Left lung (tissue), 10 donors: ENCODE data around the gene GADL1. TPM values are rescaled to one million over a fixed set of nuclear protein-coding genes. Genes with fewer than 3 reads are reported as not detected.

Source experiments
- ATAC-seq: fragments of 200-7000 bp; cut with Tn5 transposase; one replicate; pipeline ENCODE4 v1.9.1; 2020; ENCODE audit warnings: moderate library complexity
- DNase-seq, 4 donors: peaks; one replicate each; pipeline ENCODE4 v3.0.0-alpha.2; 2013 to 2020
- H3K27ac ChIP-seq, 2 donors: fragments of 200-600 bp; sonication (generic) in 1 of 2; one replicate each; pipeline versions ENCODE4 v1.5.0 to v1.8.0; 2020 to 2021
- H3K27me3 ChIP-seq, 2 donors: fragments of 200-600 bp; sonication (generic) in 1 of 2; one replicate each; pipeline versions ENCODE4 v1.5.0 to v1.8.0; 2020 to 2021
- H3K36me3 ChIP-seq, 2 donors: fragments of 200-600 bp; sonication (generic) in 1 of 2; one replicate each; pipeline versions ENCODE4 v1.5.0 to v1.8.0; 2020 to 2021
- H3K4me1 ChIP-seq, 2 donors: fragments of 200-600 bp; one replicate each; pipeline ENCODE4 v1.8.0; 2021
- H3K4me3 ChIP-seq, 2 donors: fragments of 200-600 bp; sonication (generic) in 1 of 2; one replicate each; pipeline versions ENCODE4 v1.5.0 to v1.8.0; 2020 to 2021; ENCODE audit warnings: mild to moderate bottlenecking in 1 of 2
- H3K9me3 ChIP-seq, 2 donors: fragments of 200-600 bp; sonication (generic) in 1 of 2; one replicate each; pipeline versions ENCODE4 v1.5.0 to v1.8.0; 2020 to 2021
- intact Hi-C, 2 donors: fragments of 100-400 bp; cut with DNase I; formaldehyde crosslinking; loops; one replicate each; pipeline versions ENCODE4 v1.11.2 to v1.14.2; 2022
- polyA plus RNA-seq, 6 donors: library from polyadenylated mRNA; unstranded; fragments of 120-200 nt; gene quantifications; one replicate each; pipeline ENCODE4 v1.2.1, GENCODE V29; 2013; ENCODE audit not compliant: insufficient read length in 6 of 6
- total RNA-seq, 2 donors: library from RNA; stranded (reverse); fragmentation: NEBNext Ultra II Directional; extraction: Animal tissue kit (Norgen Biotek cat#: 25700); gene quantifications; one replicate each; pipeline ENCODE4 v1.2.1, GENCODE V29; 2021
- TF ChIP-seq, protein P1 (sequence below), 2 donors: fragments of 200-600 bp; sonication (generic) in 1 of 2; IDR thresholded peaks; one replicate each; pipeline versions ENCODE4 v1.5.0 to v1.8.0; 2021; ENCODE audit warnings: antibody characterized with exemption in 2 of 2
- donor health status: DM: no; HTN: yes; CAD: no.
- donor health status: DM: no; HTN: no; CAD: no.

Gene GADL1
- total and polyA plus RNA-seq, 8 donors = 0.10 to 2.5 (median 0.79) TPM; not detected in 1

DNA sequence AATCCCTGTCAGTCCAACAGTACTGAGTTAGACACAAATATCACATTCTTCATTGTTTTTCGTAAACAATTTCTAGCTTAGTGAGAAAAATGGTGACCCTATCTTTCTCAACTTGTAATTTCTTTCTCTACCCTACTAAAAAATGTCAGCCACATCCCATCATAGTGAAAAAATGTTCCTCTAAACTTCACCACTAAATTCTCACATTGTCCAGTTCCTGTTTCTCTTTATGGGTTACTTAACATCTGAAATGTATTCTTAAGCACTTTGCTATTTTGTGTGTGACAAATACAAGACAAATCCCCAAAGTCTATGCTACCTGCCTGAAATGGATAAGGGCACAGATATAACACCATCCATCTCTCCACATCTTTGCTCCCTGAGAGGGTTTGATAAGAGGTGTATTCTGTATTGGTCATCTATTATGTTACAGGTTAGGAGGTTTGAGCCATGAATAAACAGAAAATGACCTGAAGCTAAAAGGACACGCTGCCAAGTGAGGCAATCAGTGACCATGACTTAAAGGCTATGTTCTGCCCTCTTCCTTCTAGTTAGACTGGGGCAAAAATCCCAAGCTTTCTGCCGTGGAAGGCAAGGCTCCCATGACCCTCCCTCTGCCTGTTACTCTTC lies 118.2 kb downstream of the GADL1 start:
- TF ChIP-seq, protein P1, sequence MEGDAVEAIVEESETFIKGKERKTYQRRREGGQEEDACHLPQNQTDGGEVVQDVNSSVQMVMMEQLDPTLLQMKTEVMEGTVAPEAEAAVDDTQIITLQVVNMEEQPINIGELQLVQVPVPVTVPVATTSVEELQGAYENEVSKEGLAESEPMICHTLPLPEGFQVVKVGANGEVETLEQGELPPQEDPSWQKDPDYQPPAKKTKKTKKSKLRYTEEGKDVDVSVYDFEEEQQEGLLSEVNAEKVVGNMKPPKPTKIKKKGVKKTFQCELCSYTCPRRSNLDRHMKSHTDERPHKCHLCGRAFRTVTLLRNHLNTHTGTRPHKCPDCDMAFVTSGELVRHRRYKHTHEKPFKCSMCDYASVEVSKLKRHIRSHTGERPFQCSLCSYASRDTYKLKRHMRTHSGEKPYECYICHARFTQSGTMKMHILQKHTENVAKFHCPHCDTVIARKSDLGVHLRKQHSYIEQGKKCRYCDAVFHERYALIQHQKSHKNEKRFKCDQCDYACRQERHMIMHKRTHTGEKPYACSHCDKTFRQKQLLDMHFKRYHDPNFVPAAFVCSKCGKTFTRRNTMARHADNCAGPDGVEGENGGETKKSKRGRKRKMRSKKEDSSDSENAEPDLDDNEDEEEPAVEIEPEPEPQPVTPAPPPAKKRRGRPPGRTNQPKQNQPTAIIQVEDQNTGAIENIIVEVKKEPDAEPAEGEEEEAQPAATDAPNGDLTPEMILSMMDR (IDR thresholded peaks at IDR 0.05) = no peak
- intact Hi-C loops = loop anchor here in 1 of 2 donors (10.0 kb wide), 1 partner anchor 358 kb away; no protein-coding TSS in a partner anchor
- no peaks in the 10 kb centered on the region for H3K4me1 ChIP-seq
- no peak for DNase-seq
- no peaks in the 10 kb centered on the region for H3K27me3 ChIP-seq
- no peaks in the 10 kb centered on the region for H3K36me3 ChIP-seq
- no peak overlapping the region for H3K4me3 ChIP-seq
- no peak for ATAC-seq
- no peaks in the 10 kb centered on the region for H3K9me3 ChIP-seq
- no peak overlapping the region for H3K27ac ChIP-seq

DNA sequence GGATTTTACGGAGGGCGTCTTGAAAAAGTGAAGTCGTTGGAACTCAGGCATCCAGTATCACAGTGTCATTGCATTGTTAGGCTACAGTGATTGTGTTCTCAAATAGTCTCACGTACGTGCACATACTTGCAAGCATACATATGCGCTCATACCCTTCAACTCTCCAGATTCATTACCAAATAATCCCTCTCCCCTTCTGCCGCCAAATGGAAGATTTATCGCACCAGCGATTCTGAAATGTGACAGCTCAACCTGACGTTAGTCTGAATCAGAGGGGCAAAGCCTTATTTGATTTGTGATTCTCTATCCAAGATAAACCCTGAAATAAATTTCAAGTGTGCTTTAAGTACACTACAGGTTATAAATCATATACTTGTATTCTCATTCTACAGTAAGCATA lies 119.4 kb downstream of the GADL1 start:
- DNase-seq (no peak), ATAC-seq (no peak)
- Histone ChIP-seq H3K9me3 (no peaks in the 10 kb centered on the region), H3K27ac (no peak overlapping the region), H3K36me3 (no peaks in the 10 kb centered on the region), H3K4me3 (no peak overlapping the region), H3K4me1 (no peaks in the 10 kb centered on the region), H3K27me3 (no peaks in the 10 kb centered on the region)
- TF ChIP-seq, protein P1 (IDR thresholded peaks at IDR 0.05) = no peak
- intact Hi-C loops = loop anchor here in 1 of 2 donors (10.0 kb wide), 1 partner anchor 360 kb away; no protein-coding TSS in a partner anchor

DNA sequence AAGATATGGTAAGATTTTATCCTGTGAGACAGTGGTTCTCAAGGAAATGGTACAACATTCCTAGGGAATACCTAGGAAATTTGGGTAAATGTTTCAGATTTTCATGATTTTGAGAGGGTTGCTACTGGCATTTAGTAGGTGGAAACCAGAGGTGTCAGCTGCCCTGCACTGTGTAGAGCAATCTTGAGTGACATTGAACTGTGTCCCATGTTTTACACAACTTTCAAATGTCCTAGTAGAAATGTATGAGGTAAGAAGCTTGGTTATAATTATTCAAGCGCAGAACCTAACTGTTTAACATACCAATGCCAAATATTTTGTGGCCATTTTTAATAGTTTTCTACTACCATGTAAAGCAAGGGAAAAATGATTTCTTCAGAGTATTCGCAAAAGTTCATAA lies 120.4 kb downstream of the GADL1 start:
- intact Hi-C loops = loop anchor here in 1 of 2 donors (10.0 kb wide), 1 partner anchor 361 kb away; no protein-coding TSS in a partner anchor
- ATAC-seq (no peak), DNase-seq (no peak)
- Histone ChIP-seq H3K36me3 (no peaks in the 10 kb centered on the region), H3K9me3 (no peaks in the 10 kb centered on the region), H3K27ac (no peak overlapping the region), H3K4me1 (no peaks in the 10 kb centered on the region), H3K27me3 (no peaks in the 10 kb centered on the region), H3K4me3 (no peak overlapping the region)
- TF ChIP-seq, protein P1 (IDR thresholded peaks at IDR 0.05) = no peak

DNA sequence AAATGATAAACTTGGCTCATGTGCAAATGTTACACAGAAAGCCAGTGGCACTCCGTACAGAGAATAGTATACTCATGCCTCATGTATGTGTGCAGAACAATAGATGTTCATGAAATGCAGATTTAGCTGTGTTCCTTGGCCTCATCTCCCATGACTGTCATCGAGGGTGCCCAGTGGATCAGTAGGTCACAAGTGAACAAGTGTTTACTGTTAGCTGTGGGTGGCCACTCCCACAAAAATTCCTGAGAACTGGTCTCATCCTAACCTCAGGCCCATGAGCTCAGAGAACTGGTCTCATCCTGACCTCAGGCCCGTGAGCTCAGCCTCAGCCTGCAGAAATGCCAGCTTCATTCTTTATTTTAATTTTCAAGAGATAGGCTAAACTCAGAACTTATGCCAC lies 124.1 kb downstream of the GADL1 start:
- Histone ChIP-seq H3K27ac (no peak overlapping the region), H3K27me3 (no peaks in the 10 kb centered on the region), H3K4me3 (no peak overlapping the region), H3K36me3 (no peaks in the 10 kb centered on the region), H3K4me1 (no peaks in the 10 kb centered on the region), H3K9me3 (no peaks in the 10 kb centered on the region)
- DNase-seq (peak in 1 of 4 donors; percentile 43), ATAC-seq (peak; percentile 85)
- TF ChIP-seq, protein P1 (IDR thresholded peaks at IDR 0.05) = no peak
- intact Hi-C loops = loop anchor here in 1 of 2 donors (10.0 kb wide), 1 partner anchor 364 kb away; no protein-coding TSS in a partner anchor

DNA sequence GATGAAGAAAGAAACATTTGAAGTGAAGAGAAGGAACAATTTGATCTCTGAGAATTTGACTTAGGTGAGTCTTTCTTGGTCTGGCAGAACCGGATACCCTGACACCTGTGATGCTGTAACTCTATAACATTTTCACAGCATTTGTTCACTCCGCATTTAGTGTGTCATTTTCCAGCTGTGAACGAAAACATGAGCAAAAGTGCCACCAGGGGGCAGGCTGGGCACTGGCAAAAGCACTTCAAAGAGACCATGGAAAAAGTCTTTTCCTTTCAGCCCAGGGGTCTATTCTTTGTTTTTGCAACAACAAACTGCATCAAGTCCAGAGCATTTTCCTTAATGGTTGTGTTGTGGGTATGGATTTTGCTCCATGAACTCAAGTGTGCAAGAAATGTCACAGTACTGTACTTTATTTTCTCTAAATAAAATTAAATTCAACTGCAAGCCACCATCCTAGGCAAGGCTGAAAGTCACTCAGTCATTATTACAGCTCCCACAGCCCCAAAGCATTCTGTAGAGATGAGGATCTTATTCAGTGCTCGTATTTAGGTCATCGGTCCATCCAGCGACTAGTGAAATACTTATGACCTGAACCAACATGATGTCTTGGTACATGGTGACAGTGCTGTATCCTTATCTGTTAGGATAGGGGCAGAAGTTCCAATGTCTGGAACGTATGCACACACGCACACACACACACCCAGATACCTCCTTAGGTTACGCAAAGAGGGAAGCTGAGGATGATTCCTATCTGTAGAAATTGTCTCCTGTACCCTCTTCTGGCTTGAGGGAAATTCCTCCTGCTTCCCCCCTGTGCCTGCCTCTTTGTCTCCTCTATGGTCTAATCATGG lies 125.5 kb downstream of the GADL1 start:
- no peaks in the 10 kb centered on the region for H3K36me3 ChIP-seq
- H3K27me3 ChIP-seq = no peaks in the 10 kb centered on the region
- DNase-seq = peak; percentile 60 to 80 (median 71)
- peaks cover 0 to 7% of the 10 kb centered on the region in 2 donors for H3K4me1 ChIP-seq
- no peaks in the 10 kb centered on the region for H3K9me3 ChIP-seq
- intact Hi-C loops = no loop called here
- peak; percentile 72 for ATAC-seq
- TF ChIP-seq, protein P1 (IDR thresholded peaks at IDR 0.05) = peak; percentile 74 to 83
- no peak overlapping the region for H3K4me3 ChIP-seq
- H3K27ac ChIP-seq = no peak overlapping the region
